ENCODE results near the gene HHLA2. TPM values are rescaled to one million over a fixed set of nuclear protein-coding genes. Genes with fewer than 3 reads are reported as not detected.

The HHLA2 gene
- total and polyA plus RNA-seq, 11 donors = 0.08 TPM; not detected in 10

DNA sequence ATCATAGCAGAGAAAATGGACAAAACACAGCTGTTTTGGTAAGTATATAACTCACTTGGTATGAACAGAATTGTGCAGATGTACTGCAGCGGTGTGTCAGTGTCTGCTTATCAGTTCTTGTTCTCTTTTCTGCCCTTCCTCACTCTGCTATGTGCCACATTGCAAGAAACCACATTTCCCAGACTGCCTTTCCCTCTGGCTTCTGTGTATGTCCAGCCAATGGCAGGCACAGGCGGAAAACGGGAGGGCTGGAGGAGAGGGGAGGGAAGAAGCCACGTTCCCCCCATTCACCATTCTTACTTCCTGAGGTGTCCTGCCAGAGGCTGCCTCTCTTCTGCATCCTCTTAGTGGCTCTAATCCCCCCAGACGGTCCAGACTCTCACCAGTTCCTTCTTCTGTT lies 15.4 kb downstream of the HHLA2 start:
- peaks cover 0 to 14% (median 0%) of the 10 kb centered on the region in 12 donors for H3K9me3 ChIP-seq
- 30 to 34% (median 33%) methylated on average over 5 of the region's 5 CpGs for WGBS, 4 donors
- no peak overlapping the region for H3K4me3 ChIP-seq
- H3K27ac ChIP-seq = no peak overlapping the region
- no peak for TF ChIP-seq POLR2A (IDR thresholded peaks at IDR 0.05)
- TF ChIP-seq, protein P1, sequence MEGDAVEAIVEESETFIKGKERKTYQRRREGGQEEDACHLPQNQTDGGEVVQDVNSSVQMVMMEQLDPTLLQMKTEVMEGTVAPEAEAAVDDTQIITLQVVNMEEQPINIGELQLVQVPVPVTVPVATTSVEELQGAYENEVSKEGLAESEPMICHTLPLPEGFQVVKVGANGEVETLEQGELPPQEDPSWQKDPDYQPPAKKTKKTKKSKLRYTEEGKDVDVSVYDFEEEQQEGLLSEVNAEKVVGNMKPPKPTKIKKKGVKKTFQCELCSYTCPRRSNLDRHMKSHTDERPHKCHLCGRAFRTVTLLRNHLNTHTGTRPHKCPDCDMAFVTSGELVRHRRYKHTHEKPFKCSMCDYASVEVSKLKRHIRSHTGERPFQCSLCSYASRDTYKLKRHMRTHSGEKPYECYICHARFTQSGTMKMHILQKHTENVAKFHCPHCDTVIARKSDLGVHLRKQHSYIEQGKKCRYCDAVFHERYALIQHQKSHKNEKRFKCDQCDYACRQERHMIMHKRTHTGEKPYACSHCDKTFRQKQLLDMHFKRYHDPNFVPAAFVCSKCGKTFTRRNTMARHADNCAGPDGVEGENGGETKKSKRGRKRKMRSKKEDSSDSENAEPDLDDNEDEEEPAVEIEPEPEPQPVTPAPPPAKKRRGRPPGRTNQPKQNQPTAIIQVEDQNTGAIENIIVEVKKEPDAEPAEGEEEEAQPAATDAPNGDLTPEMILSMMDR (IDR thresholded peaks at IDR 0.05) = no peak
- DNase-seq (no peak), ATAC-seq (peak in 1 of 4 donors; percentile 31)
- H3K36me3 ChIP-seq = no peaks in the 10 kb centered on the region
- no peaks in the 10 kb centered on the region for H3K4me1 ChIP-seq
- intact Hi-C loops (cut with DNase I) = no loop called here
- H3K27me3 ChIP-seq = no peaks in the 10 kb centered on the region

DNA sequence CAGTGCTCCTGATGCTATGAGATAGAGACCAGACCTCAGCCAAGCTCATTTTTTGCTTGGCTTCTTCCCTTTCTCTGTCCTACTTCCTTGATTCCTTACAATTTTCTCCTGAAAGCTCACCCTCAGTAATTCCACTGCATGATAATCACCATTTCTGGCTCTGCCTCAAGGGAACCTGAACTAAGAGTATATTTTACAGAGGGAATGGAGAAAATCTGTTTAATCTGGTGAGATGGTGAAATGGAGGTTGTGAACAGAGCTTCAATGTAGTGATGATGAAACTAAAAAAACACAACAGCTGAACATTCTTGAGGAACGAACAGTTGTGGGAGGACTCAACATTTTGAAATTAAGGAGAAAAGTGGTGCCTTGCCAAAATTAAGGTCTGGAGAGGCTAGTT lies 16.3 kb downstream of the HHLA2 start:
- TF ChIP-seq, protein P1 (IDR thresholded peaks at IDR 0.05) = no peak
- TF ChIP-seq POLR2A (IDR thresholded peaks at IDR 0.05) = no peak
- DNase-seq (no peak), ATAC-seq (no peak)
- H3K4me1 ChIP-seq = no peaks in the 10 kb centered on the region
- intact Hi-C loops (cut with DNase I) = no loop called here
- H3K36me3 ChIP-seq = no peaks in the 10 kb centered on the region
- no peaks in the 10 kb centered on the region for H3K27me3 ChIP-seq
- peaks cover 0 to 14% (median 0%) of the 10 kb centered on the region in 12 donors for H3K9me3 ChIP-seq
- H3K4me3 ChIP-seq = no peak overlapping the region
- 47 to 68% (median 61%) methylated on average over 1 of the region's 1 CpG for WGBS, 4 donors
- no peak overlapping the region for H3K27ac ChIP-seq

DNA sequence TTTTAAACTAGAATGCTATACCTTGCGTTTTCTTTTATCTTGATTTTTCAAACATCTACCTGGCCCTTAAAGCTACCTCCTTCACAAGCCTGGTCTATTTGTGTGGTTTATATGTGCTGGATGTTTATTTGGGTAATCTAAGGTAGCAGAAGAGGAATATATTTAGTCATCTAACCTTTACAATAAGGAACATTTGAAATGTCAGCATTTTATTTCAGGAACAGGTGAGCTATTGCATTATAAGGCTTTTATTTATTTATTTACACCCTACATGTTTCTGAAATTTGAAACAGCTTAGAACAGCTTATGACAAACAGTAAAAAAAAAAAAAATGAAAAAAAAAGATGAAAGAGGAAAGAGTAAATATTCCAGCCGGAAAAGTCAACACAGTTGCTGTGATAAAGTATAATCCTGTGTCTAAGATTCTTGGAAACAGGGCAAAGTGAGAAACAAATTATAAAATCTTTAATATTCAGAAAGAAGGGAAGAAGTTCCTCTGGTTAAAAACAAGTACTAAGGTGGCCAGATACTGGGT lies 19.5 kb downstream of the HHLA2 start:
- ATAC-seq (no peak), DNase-seq (no peak)
- WGBS, 4 donors = 85 to 91% (median 90%) methylated on average over 2 of the region's 2 CpGs
- no peaks in the 10 kb centered on the region for H3K27me3 ChIP-seq
- H3K9me3 ChIP-seq = no peaks in the 10 kb centered on the region
- H3K36me3 ChIP-seq = no peaks in the 10 kb centered on the region
- H3K4me3 ChIP-seq = no peak overlapping the region
- intact Hi-C loops (cut with DNase I) = no loop called here
- no peak overlapping the region for H3K27ac ChIP-seq
- TF ChIP-seq, protein P1 (IDR thresholded peaks at IDR 0.05) = no peak
- TF ChIP-seq POLR2A (IDR thresholded peaks at IDR 0.05) = no peak
- H3K4me1 ChIP-seq = no peaks in the 10 kb centered on the region

DNA sequence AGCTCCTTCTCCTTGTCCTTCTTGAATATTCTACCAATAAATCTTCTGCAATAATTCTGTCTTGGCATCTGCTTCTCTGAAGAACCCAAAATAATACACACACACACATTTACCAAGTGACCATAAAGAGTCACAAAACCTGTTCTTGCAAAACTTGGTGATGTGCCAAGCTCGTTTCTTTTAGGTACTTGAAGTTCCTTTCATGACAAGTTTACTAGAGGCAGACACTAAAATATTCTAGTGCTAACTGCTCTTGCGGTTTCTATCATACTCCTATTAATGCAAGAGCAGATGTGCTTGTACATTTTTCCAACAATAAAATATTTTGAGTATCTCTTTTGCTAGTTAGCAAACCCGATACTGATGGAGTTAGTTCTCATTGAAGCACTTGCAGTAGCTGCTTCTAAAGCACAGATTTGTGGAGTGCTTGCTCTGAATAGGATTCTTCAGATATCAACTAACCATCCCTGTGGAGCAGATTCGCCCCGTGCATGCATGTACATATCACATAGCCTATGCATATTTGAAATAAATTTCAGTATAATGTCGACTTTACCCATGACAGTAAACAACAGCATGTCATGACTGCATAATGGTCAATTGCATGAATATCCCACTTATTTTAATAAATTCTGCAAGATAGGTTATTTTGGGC lies 23.2 kb downstream of the HHLA2 start:
- no peaks in the 10 kb centered on the region for H3K27me3 ChIP-seq
- TF ChIP-seq POLR2A (IDR thresholded peaks at IDR 0.05) = no peak
- TF ChIP-seq, protein P1 (IDR thresholded peaks at IDR 0.05) = no peak
- no peaks in the 10 kb centered on the region for H3K36me3 ChIP-seq
- 56 to 65% (median 62%) methylated on average over 6 of the region's 6 CpGs for WGBS, 4 donors
- no peaks in the 10 kb centered on the region for H3K9me3 ChIP-seq
- no peak overlapping the region for H3K27ac ChIP-seq
- no peak overlapping the region for H3K4me3 ChIP-seq
- intact Hi-C loops (cut with DNase I) = loop anchor here in 2 of 10 donors (10.0 kb wide), 1 partner anchor 385 kb away; no protein-coding TSS in a partner anchor
- H3K4me1 ChIP-seq = no peaks in the 10 kb centered on the region
- no peak for ATAC-seq
- no peak for DNase-seq

Measured in heart left ventricle (tissue), 16 donors.